ENCODE results near the gene ADD2. TPM values are rescaled to one million over a fixed set of nuclear protein-coding genes. Genes with fewer than 3 reads are reported as not detected.
A peak's percentile ranks its signal among the peaks of the same experiment; 100 is the strongest.
"Not testable (repeated sequence)": the region's sequence is repeated elsewhere in the genome, so short reads cannot be mapped to it uniquely, and the experiment has no call there.

Gene ADD2
- total RNA-seq, 1 donor from 2014 or later: 45.3 TPM

DNA sequence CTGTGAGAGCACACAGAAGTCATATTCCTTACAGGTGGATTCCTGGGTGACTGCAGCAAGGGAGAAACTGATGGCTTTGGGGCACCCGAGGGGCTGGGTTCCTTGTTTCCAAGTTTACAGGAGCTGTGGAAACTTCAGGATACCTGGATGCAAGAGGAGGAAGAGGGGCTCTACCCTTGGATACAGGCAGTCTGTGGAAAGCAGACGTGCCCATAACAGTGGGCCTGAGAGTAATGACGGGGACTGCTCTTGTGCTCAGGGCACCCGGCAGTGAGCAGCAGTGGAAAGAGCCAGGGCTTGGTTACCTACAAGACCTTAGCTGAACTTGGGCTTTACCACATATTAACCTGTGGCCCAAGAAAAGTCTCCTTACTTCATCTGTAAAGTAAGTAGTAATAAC lies 112.2 kb downstream of the ADD2 start:
- TF ChIP-seq EZH2phosphoT487 (IDR thresholded peaks at IDR 0.05) (no peak), EZH2 (IDR thresholded peaks at IDR 0.05) (no peak)
- TF ChIP-seq, protein P1, sequence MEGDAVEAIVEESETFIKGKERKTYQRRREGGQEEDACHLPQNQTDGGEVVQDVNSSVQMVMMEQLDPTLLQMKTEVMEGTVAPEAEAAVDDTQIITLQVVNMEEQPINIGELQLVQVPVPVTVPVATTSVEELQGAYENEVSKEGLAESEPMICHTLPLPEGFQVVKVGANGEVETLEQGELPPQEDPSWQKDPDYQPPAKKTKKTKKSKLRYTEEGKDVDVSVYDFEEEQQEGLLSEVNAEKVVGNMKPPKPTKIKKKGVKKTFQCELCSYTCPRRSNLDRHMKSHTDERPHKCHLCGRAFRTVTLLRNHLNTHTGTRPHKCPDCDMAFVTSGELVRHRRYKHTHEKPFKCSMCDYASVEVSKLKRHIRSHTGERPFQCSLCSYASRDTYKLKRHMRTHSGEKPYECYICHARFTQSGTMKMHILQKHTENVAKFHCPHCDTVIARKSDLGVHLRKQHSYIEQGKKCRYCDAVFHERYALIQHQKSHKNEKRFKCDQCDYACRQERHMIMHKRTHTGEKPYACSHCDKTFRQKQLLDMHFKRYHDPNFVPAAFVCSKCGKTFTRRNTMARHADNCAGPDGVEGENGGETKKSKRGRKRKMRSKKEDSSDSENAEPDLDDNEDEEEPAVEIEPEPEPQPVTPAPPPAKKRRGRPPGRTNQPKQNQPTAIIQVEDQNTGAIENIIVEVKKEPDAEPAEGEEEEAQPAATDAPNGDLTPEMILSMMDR (IDR thresholded peaks at IDR 0.05): no peak
- DNase-seq (ENCODE audit: low spot score): no peak
- H3K27me3 ChIP-seq: peaks cover 37% of the 10 kb centered on the region

DNA sequence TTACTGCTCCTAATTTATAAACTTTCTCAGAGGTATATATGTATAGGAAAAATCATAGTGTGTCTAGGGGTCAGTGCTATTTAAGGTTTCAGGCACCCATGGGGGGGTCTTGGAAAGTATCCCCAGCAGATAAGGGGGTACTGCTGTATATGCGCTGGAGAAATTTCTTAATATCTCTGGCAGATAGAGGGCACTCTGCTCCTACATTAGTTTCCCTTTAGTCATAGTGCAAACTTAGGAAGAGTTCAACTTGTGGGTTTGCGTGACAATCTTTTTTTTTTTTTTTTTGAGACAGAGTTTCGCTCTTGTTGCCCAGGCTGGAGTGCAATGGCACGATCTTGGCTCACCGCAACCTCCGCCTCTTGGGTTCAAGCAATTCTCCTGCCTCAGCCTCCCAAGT lies 112.8 kb downstream of the ADD2 start:
- Histone ChIP-seq H3F3A (ENCODE audit: low read depth) (peaks cover 12% of the 10 kb centered on the region), H3K27me3 (peaks cover 42% of the 10 kb centered on the region)
- H3K4me3 ChIP-seq; H3K79me2 ChIP-seq (ENCODE audit: low read depth); H2AFZ ChIP-seq (replicated peaks); H3K27me3 Mint-ChIP-seq (ENCODE audit: insufficient read depth, low read depth); H3K27ac ChIP-seq; H3K36me3 ChIP-seq; H3K36me3 Mint-ChIP-seq; H4K20me1 ChIP-seq (ENCODE audit: low read depth); H3K9me3 Mint-ChIP-seq; H3K9me3 ChIP-seq (ENCODE audit: low read depth); H3K4me2 ChIP-seq; H3K9ac ChIP-seq; H3K27ac Mint-ChIP-seq; H3K4me1 ChIP-seq; H3K4me3 Mint-ChIP-seq; DNase-seq (ENCODE audit: low spot score): not testable (repeated sequence)
- H3K4me1 Mint-ChIP-seq: peaks cover 11% of the 10 kb centered on the region
- TF ChIP-seq, protein P1 (IDR thresholded peaks at IDR 0.05): peak; percentile 56

More for the DNA sequence above, 112.2 kb downstream of the ADD2 start:
- H3K36me3 Mint-ChIP-seq: no peaks in the 10 kb centered on the region
- Histone ChIP-seq H3K4me1 (peaks cover 8% of the 10 kb centered on the region), H3K4me3 (no peak overlapping the region), H3K9me3 (ENCODE audit: low read depth) (no peaks in the 10 kb centered on the region), H3K36me3 (no peaks in the 10 kb centered on the region), H2AFZ (replicated peaks) (no peak overlapping the region), H3K9ac (no peak overlapping the region), H3K79me2 (ENCODE audit: low read depth) (no peaks in the 10 kb centered on the region), H4K20me1 (ENCODE audit: low read depth) (peaks cover 3% of the 10 kb centered on the region), H3K27ac (no peak overlapping the region), H3F3A (ENCODE audit: low read depth) (peaks cover 12% of the 10 kb centered on the region), H3K4me2 (no peak overlapping the region)
- H3K4me1 Mint-ChIP-seq: peaks cover 11% of the 10 kb centered on the region
- H3K27ac Mint-ChIP-seq: no peak overlapping the region
- H3K27me3 Mint-ChIP-seq (ENCODE audit: insufficient read depth, low read depth): no peaks in the 10 kb centered on the region
- H3K9me3 Mint-ChIP-seq: no peaks in the 10 kb centered on the region
- no peak overlapping the region for H3K4me3 Mint-ChIP-seq

DNA sequence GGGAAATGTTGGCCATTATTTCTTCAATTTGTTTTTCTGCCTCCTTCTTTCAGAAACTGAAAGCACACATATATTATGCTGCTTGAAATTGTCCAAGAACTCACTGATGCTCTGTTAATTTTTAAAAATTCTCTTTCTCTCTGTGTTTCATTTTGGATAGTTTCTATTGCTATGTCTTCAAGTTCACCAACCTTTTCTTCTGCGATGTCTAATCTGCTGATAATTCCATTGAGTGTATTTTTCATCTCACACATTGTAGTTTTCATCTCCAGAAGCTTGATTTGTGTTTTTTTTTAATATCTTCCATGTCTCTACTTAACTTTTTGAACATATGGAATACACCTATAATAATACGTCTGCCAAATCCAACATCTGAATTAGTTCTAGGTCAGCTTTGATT lies 116.3 kb downstream of the ADD2 start:
- Mint-ChIP-seq H3K4me1 (no peaks in the 10 kb centered on the region), H3K4me3 (no peak overlapping the region), H3K36me3 (no peaks in the 10 kb centered on the region), H3K27me3 (ENCODE audit: insufficient read depth, low read depth) (no peaks in the 10 kb centered on the region), H3K27ac (no peak overlapping the region), H3K9me3 (no peaks in the 10 kb centered on the region)
- Histone ChIP-seq H3K27me3 (peaks cover 42% of the 10 kb centered on the region), H3K9ac (no peak overlapping the region), H3K27ac (no peak overlapping the region), H3K4me3 (no peak overlapping the region), H3K79me2 (ENCODE audit: low read depth) (no peaks in the 10 kb centered on the region), H2AFZ (replicated peaks) (no peak overlapping the region), H4K20me1 (ENCODE audit: low read depth) (no peaks in the 10 kb centered on the region), H3K4me1 (no peaks in the 10 kb centered on the region), H3F3A (ENCODE audit: low read depth) (no peaks in the 10 kb centered on the region), H3K36me3 (no peaks in the 10 kb centered on the region), H3K9me3 (ENCODE audit: low read depth) (no peaks in the 10 kb centered on the region), H3K4me2 (no peak overlapping the region)
- DNase-seq (ENCODE audit: low spot score): no peak
- TF ChIP-seq EZH2 (IDR thresholded peaks at IDR 0.05) (no peak), EZH2phosphoT487 (IDR thresholded peaks at IDR 0.05) (no peak)
- TF ChIP-seq, protein P1 (IDR thresholded peaks at IDR 0.05): no peak

DNA sequence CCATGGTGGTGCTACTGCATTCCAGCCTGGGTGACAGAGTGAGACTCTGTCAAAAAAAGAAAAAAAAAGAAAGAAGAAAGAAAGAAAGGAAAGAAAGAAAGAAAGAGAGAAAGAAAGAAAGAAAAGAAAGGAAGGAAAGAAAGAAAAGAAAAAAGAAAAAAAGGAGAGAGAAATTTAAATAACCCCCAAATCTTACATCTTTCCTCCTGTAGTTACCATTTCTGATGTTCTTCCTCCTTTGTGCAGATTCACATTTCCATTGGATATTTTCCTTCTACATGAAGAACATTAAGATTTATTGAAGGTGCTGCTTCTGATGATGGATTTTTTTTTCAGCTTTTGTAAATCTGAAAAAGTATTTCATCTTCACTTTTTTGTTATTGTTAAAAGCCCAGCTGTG lies 117.0 kb downstream of the ADD2 start:
- TF ChIP-seq, protein P1 (IDR thresholded peaks at IDR 0.05): no peak
- no peak for TF ChIP-seq EZH2 (IDR thresholded peaks at IDR 0.05)
- no peak for TF ChIP-seq EZH2phosphoT487 (IDR thresholded peaks at IDR 0.05)
- H3K36me3 ChIP-seq: no peaks in the 10 kb centered on the region
- H3K9me3 ChIP-seq (ENCODE audit: low read depth): no peaks in the 10 kb centered on the region
- H4K20me1 ChIP-seq (ENCODE audit: low read depth): no peaks in the 10 kb centered on the region
- H3K79me2 ChIP-seq (ENCODE audit: low read depth): no peaks in the 10 kb centered on the region
- no peak overlapping the region for H3K4me2 ChIP-seq
- DNase-seq (ENCODE audit: low spot score): no peak
- Mint-ChIP-seq H3K27me3 (ENCODE audit: insufficient read depth, low read depth) (peaks cover 2% of the 10 kb centered on the region), H3K4me1 (peaks cover under 1% of the 10 kb centered on the region), H3K36me3 (no peaks in the 10 kb centered on the region), H3K9me3 (no peaks in the 10 kb centered on the region), H3K4me3 (no peak overlapping the region), H3K27ac (no peak overlapping the region)
- H3K9ac ChIP-seq: no peak overlapping the region
- no peaks in the 10 kb centered on the region for H3F3A ChIP-seq (ENCODE audit: low read depth)
- no peak overlapping the region for H2AFZ ChIP-seq (replicated peaks)
- no peak overlapping the region for H3K4me3 ChIP-seq
- H3K4me1 ChIP-seq: no peaks in the 10 kb centered on the region
- H3K27ac ChIP-seq: no peak overlapping the region
- H3K27me3 ChIP-seq: peaks cover 42% of the 10 kb centered on the region

Measured in neural progenitor cell (in vitro differentiated cells).